GM21360 (cell line): Measurements from ENCODE around the gene ATP6V1B1.
"Not testable (repeated sequence)": the region's sequence is repeated elsewhere in the genome, so short reads cannot be mapped to it uniquely, and the experiment has no call there.

Experiments used
- ATAC-seq: cut with Tn5 transposase; IDR thresholded peaks from one replicate; pipeline ENCODE4 v1.9.1; 2021; ENCODE audit warnings: mild to moderate bottlenecking, moderate library complexity; ENCODE audit not compliant: unreplicated experiment

Gene ATP6V1B1

GRCh38 chr2:71004857-71005256 is 69.2 kb downstream of the ATP6V1B1 start:
- ATAC-seq, result no peak

- no peak for ATAC-seq
Observed at GRCh38 chr2:71005271-71006202, 69.8 kb downstream of the ATP6V1B1 start.

- ATAC-seq, result no peak
Observed at GRCh38 chr2:71006323-71006722, 70.6 kb downstream of the ATP6V1B1 start.

- ATAC-seq, result no peak
Observed at GRCh38 chr2:71006955-71007799, 71.5 kb downstream of the ATP6V1B1 start.

- no peak for ATAC-seq
Observed at GRCh38 chr2:71008342-71008741, 72.6 kb downstream of the ATP6V1B1 start.

- not testable (repeated sequence) for ATAC-seq
Observed at GRCh38 chr2:71011786-71012185, 76.1 kb downstream of the ATP6V1B1 start.
